HL-60 (cell line): ENCODE results near the gene SIGLEC9.

Experiments
- DNase-seq, 2 experiments: peaks; one replicate each; pipeline ENCODE4 v3.0.0-alpha.2; 2010 to 2020; ENCODE audit warnings: low read depth in 1 of 2, low spot score in 1 of 2
- H3K27ac ChIP-seq: fragments of 250-450 bp; sonication (Bioruptor Pico); replicated peaks from 2 replicates; pipeline ENCODE4 v1.5.1; 2020; ENCODE audit warnings: mild to moderate bottlenecking, moderate library complexity
- H3K27me3 ChIP-seq: fragments of 250-450 bp; sonication (Bioruptor Pico); 2 replicates; pipeline ENCODE4 v1.5.1; 2021; ENCODE audit warnings: mild to moderate bottlenecking, moderate library complexity; ENCODE audit not compliant: insufficient read depth, poor library complexity, severe bottlenecking
- H3K4me3 ChIP-seq: replicated peaks from 2 replicates; pipeline ENCODE4 v1.5.1; 2011; ENCODE audit warnings: mild to moderate bottlenecking, control low read depth, low read length; ENCODE audit not compliant: insufficient read depth
- GABPA ChIP-seq: IDR thresholded peaks from 2 replicates; pipeline ENCODE4 v1.6.1; 2012; ENCODE audit warnings: low read depth
- POLR2AphosphoS5 ChIP-seq: IDR thresholded peaks from 2 replicates; pipeline ENCODE4 v1.6.1; 2012; ENCODE audit warnings: low read depth
- REST ChIP-seq: IDR thresholded peaks from 2 replicates; pipeline ENCODE4 v1.6.1; 2012; ENCODE audit warnings: low read depth; ENCODE audit not compliant: insufficient replicate concordance
- SPI1 ChIP-seq: IDR thresholded peaks from 2 replicates; pipeline ENCODE4 v1.6.1; 2012; ENCODE audit warnings: low read depth, mild to moderate bottlenecking, borderline replicate concordance
- TF ChIP-seq, protein P1 (sequence below): IDR thresholded peaks from one replicate; pipeline ENCODE4 v1.5.1; 2011; ENCODE audit warnings: low read length, control low read depth, inconsistent platforms; ENCODE audit not compliant: insufficient read depth

SIGLEC9 gene

GRCh38 chr19:51124216-51124615, 490 bp upstream of the SIGLEC9 start:
- no peak for DNase-seq
- Histone ChIP-seq H3K27me3 (no peaks in the 10 kb centered on the region), H3K4me3 (no peak overlapping the region), H3K27ac (peak overlapping the region; percentile 65)
- TF ChIP-seq POLR2AphosphoS5 = no peak
- TF ChIP-seq REST = no peak
- no peak for TF ChIP-seq GABPA
- no peak for TF ChIP-seq SPI1
- TF ChIP-seq, protein P1, sequence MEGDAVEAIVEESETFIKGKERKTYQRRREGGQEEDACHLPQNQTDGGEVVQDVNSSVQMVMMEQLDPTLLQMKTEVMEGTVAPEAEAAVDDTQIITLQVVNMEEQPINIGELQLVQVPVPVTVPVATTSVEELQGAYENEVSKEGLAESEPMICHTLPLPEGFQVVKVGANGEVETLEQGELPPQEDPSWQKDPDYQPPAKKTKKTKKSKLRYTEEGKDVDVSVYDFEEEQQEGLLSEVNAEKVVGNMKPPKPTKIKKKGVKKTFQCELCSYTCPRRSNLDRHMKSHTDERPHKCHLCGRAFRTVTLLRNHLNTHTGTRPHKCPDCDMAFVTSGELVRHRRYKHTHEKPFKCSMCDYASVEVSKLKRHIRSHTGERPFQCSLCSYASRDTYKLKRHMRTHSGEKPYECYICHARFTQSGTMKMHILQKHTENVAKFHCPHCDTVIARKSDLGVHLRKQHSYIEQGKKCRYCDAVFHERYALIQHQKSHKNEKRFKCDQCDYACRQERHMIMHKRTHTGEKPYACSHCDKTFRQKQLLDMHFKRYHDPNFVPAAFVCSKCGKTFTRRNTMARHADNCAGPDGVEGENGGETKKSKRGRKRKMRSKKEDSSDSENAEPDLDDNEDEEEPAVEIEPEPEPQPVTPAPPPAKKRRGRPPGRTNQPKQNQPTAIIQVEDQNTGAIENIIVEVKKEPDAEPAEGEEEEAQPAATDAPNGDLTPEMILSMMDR = no peak

DNA sequence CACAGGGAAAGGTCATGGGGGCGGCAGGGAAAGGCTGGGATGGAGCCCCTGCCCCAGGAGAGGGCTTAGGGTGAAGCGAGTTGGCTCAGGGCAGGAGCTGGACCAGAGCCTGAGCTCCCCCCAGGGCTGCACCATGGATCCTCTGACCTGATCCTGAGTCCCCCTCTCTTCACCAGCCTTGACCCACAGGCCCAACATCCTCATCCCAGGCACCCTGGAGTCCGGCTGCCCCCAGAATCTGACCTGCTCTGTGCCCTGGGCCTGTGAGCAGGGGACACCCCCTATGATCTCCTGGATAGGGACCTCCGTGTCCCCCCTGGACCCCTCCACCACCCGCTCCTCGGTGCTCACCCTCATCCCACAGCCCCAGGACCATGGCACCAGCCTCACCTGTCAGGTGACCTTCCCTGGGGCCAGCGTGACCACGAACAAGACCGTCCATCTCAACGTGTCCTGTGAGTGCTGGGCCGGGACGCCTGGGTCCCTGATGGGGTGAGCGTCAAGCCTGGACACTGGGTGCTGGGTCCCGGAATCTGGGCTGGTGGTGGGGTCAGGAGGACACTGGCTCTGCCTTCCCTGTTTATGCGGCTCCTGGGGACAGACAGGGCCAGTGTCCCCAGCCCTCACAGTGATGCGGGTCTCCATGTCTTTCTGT, 842 bp downstream of the SIGLEC9 start:
- no peak for TF ChIP-seq REST
- TF ChIP-seq SPI1 = no peak
- no peak for TF ChIP-seq POLR2AphosphoS5
- no peak for TF ChIP-seq GABPA
- TF ChIP-seq, protein P1 = no peak
- H3K4me3 ChIP-seq = peak overlapping the region; percentile 29
- no peaks in the 10 kb centered on the region for H3K27me3 ChIP-seq
- no peak for DNase-seq
- peak overlapping the region; percentile 65; the same call in 1 of the 2 replicates for H3K27ac ChIP-seq

DNA sequence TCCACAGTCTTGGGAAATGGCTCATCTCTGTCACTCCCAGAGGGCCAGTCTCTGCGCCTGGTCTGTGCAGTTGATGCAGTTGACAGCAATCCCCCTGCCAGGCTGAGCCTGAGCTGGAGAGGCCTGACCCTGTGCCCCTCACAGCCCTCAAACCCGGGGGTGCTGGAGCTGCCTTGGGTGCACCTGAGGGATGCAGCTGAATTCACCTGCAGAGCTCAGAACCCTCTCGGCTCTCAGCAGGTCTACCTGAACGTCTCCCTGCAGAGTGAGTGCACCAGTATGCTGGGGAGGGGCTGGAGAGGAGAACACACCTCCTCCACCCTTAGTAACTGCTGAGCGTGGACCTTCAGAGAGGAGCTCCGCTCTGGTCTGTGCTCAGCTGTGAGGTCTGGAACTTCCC, 2.3 kb downstream of the SIGLEC9 start:
- DNase-seq = no peak
- no peak overlapping the region for H3K4me3 ChIP-seq
- no peaks in the 10 kb centered on the region for H3K27me3 ChIP-seq
- no peak overlapping the region for H3K27ac ChIP-seq
- TF ChIP-seq REST = no peak

- TF ChIP-seq REST (no peak), SPI1 (peak; percentile 94), GABPA (no peak), POLR2AphosphoS5 (no peak)
- TF ChIP-seq, protein P1 = no peak
- no peak overlapping the region for H3K4me3 ChIP-seq
- DNase-seq = peak; percentile 58 to 94
- no peak overlapping the region for H3K27ac ChIP-seq
- no peaks in the 10 kb centered on the region for H3K27me3 ChIP-seq
These were observed 3.0 kb downstream of the SIGLEC9 start for GRCh38 chr19:51127755-51128154.
